ENCODE results near the gene CAPN8.

Gene CAPN8

DNA sequence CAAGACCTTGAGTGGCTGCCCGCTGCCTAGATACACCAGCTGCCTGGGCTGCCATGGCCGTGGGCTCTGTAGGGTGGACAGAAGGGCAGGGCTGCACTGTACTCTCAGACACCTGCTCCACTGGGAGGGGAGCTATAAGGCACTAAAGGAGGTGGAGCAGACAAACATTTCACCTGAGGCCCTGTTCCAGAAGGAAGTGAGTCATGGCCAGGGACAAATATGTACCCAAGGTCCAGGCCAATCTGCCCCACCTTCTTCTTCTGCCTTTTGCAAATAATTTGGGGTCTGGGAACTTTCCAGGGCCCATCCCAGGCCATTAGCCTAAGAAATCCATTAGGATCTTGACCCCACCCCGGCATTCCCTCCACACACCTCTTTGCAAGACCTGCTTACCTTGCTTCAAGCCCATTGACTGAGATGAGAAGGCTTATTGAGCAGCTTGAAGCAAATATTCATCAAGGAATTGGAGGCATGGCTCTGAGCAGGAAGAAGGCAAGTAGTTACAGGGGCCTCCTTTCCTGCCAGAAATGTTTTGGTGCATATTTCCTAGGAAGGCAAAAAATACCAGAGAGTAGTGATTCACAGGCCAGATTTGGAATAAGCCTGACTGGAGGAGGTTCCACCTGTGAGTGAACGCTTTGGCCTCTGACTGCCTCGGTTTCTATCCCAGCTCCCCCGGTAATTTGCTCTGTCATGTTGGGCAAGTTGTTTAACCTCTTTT is at the start of gene CAPN8:
Gene CAPN8 (minus strand): TSS at position 110 of the 721 bp plus-strand sequence. CDS start 55 bp downstream, at position 55.
- no peak within 1 kb of the TSS for H3K4me3 ChIP-seq (replicated peaks in 1 of 2; ENCODE audit: low read depth in 2 of 2, low read length in 2 of 2)
- no peak for DNase-seq (ENCODE audit: low read depth in 2 of 2)
- TF ChIP-seq CTCF (IDR thresholded peaks at IDR 0.05; ENCODE audit: low read depth, low read length) = no peak

DNA sequence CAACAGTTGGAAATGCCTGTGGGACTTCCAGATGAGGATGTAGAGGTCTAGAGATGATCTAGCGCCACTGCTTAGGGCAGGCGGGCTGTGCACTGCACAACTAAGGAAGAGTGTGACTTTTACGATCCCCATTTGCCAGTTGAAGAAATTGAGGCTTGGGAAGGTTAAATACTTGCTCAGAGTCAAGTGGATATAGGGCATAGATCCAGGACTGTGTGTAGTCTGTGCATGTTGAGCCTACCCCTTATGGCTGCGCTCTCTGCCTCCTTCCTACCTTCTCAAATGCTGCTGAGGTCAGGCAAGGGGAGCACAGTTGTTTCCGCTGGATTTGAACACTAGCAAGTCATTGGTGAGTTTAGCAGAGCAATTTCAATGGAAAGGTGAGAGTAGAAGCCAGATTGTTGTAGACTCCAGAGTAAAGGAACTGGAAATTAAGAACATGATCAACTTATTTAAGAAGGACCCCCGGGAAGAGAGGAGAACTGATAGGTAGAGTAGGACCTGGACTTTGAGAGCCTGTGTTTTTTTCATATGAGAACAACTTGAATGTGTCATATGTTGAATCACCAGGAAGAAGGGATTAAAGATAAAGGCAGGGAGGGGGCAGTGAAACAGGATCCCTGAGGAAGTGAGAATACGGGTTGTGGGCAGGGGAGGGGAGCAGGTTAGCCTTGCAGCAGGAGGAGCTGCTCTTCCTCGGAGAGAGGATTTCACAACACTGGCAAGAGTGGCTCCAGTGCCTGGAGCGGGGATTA is 49.5 kb upstream of the CAPN8 start:
- DNase-seq (ENCODE audit: low read depth in 2 of 2) = peak; percentile 83 to 84
- no peak for TF ChIP-seq CTCF (IDR thresholded peaks at IDR 0.05; ENCODE audit: low read depth, low read length)
- H3K4me3 ChIP-seq (replicated peaks in 1 of 2; ENCODE audit: low read depth in 2 of 2, low read length in 2 of 2) = peak overlapping the region in 1 of 2 donors; percentile 97

- no peak for DNase-seq (ENCODE audit: low read depth in 2 of 2)
- no peak for TF ChIP-seq CTCF (IDR thresholded peaks at IDR 0.05; ENCODE audit: low read depth, low read length)
- H3K4me3 ChIP-seq (replicated peaks in 1 of 2; ENCODE audit: low read depth in 2 of 2, low read length in 2 of 2) = peak overlapping the region in 1 of 2 donors; percentile 97
These were observed 48.9 kb upstream of the CAPN8 start for GRCh38 chr1:223714421-223714724.

GRCh38 chr1:223713546-223714420 is 48.3 kb upstream of the CAPN8 start:
- TF ChIP-seq CTCF (IDR thresholded peaks at IDR 0.05; ENCODE audit: low read depth, low read length) = no peak

DNA sequence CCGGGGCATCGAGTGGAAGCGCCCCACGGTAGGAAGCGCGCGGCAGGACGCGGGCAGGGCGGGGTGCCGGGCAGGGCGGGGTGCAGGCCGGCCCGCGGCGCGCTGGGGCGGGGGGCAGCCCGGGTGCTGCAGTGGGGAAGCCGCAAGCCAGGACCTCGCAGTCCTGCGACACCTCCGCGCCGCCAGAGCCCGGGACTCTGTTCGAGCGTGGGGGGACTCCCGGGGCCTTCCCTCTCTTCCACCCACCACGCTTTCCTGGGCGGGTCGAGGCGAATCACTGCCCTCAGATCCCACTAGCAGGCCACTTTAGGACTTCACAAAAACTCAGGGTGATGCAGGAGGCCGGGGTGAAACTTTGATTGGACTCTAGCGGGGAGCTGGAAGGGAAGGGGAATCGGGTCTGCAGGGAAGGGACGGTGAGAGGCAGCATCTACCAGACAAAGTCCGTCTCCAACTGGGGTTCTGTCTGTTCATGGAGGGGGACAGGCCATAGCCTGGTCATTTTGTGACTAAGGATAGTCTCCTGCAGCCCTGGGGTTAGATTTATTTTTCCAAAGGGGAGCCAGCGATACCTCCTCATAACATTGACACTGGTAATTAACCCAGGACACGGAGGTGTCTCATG is 47.5 kb upstream of the CAPN8 start:
- H3K4me3 ChIP-seq (replicated peaks in 1 of 2; ENCODE audit: low read depth in 2 of 2, low read length in 2 of 2) = peak overlapping the region; percentile 84 to 97
- no peak for DNase-seq (ENCODE audit: low read depth in 2 of 2)
- no peak for TF ChIP-seq CTCF (IDR thresholded peaks at IDR 0.05; ENCODE audit: low read depth, low read length)

More at GRCh38 chr1:223713546-223714420, 48.3 kb upstream of the CAPN8 start:
- DNase-seq (ENCODE audit: low read depth in 2 of 2) = no peak
- peak overlapping the region; percentile 84 to 97 for H3K4me3 ChIP-seq (replicated peaks in 1 of 2; ENCODE audit: low read depth in 2 of 2, low read length in 2 of 2)

- peak; percentile 84 to 93 for DNase-seq (ENCODE audit: low read depth in 2 of 2)
- peak; percentile 41 for TF ChIP-seq CTCF (IDR thresholded peaks at IDR 0.05; ENCODE audit: low read depth, low read length)
- H3K4me3 ChIP-seq (replicated peaks in 1 of 2; ENCODE audit: low read depth in 2 of 2, low read length in 2 of 2) = peak within 1 kb of the TSS; percentile 84 to 97
These were observed 46.8 kb upstream of the CAPN8 start, which contains the start of gene CAPN2 for GRCh38 chr1:223712194-223712849. Gene CAPN2, plus strand, starts transcription at chr1:223712539. Its CDS starts 102 bp downstream, at chr1:223712641.

Data from cardiac fibroblast (primary cell).